ENCODE measurements around the gene ANP32B.

ANP32B gene

DNA sequence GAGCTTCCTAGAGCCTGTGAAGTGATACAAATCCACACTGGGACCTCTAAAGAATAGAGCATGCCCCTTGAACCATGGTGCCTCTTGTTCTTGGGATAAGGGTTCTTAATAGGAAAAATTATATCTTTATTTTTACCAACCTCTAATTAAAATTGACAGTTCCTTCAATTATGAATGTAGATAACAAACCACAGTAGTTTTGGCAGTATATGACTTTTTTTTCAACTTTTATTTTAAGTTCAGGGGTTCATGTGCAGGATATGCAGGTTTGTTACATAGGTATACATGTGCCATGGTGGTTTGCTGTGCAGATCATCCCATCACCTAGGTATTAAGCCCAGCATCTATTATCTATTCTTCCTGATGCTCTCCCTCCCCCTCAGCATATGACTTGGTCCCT lies 46.1 kb upstream of the ANP32B start:
- H3K27ac ChIP-seq (ENCODE audit: low read depth, low read length, poor library complexity, severe bottlenecking), result no peak overlapping the region
- H3K4me1 ChIP-seq (ENCODE audit: insufficient read depth, low read length, severe bottlenecking), result peaks cover 6% of the 10 kb centered on the region
- no peaks in the 10 kb centered on the region for H3K9me3 ChIP-seq (ENCODE audit: low read length)
- no peaks in the 10 kb centered on the region for H4K20me1 ChIP-seq (ENCODE audit: insufficient read depth, low read length)
- H3K4me3 ChIP-seq (ENCODE audit: low read depth, low read length, poor library complexity, severe bottlenecking), result no peak overlapping the region
- TF ChIP-seq, protein P1, sequence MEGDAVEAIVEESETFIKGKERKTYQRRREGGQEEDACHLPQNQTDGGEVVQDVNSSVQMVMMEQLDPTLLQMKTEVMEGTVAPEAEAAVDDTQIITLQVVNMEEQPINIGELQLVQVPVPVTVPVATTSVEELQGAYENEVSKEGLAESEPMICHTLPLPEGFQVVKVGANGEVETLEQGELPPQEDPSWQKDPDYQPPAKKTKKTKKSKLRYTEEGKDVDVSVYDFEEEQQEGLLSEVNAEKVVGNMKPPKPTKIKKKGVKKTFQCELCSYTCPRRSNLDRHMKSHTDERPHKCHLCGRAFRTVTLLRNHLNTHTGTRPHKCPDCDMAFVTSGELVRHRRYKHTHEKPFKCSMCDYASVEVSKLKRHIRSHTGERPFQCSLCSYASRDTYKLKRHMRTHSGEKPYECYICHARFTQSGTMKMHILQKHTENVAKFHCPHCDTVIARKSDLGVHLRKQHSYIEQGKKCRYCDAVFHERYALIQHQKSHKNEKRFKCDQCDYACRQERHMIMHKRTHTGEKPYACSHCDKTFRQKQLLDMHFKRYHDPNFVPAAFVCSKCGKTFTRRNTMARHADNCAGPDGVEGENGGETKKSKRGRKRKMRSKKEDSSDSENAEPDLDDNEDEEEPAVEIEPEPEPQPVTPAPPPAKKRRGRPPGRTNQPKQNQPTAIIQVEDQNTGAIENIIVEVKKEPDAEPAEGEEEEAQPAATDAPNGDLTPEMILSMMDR (IDR thresholded peaks at IDR 0.05; ENCODE audit: low read length), result no peak
- no peak for TF ChIP-seq EZH2 (IDR thresholded peaks at IDR 0.05; ENCODE audit: borderline replicate concordance, low read length)
- H3K79me2 ChIP-seq (ENCODE audit: insufficient read depth, low read length), result no peaks in the 10 kb centered on the region
- no peak overlapping the region for H3K9ac ChIP-seq (ENCODE audit: low read length)
- no peak overlapping the region for H2AFZ ChIP-seq (ENCODE audit: low read length)
- no peaks in the 10 kb centered on the region; the same call in 1 of the 2 replicates for H3K27me3 ChIP-seq (ENCODE audit: insufficient read depth, low read length)
- H3K9me2 ChIP-seq (ENCODE audit: low read depth, low read length), result no peaks in the 10 kb centered on the region
- H3F3A ChIP-seq (ENCODE audit: insufficient read depth, low read length), result no peaks in the 10 kb centered on the region
- H3K4me2 ChIP-seq (ENCODE audit: low read length), result no peak overlapping the region
- H3K36me3 ChIP-seq (ENCODE audit: insufficient read depth, low read length), result no peaks in the 10 kb centered on the region

DNA sequence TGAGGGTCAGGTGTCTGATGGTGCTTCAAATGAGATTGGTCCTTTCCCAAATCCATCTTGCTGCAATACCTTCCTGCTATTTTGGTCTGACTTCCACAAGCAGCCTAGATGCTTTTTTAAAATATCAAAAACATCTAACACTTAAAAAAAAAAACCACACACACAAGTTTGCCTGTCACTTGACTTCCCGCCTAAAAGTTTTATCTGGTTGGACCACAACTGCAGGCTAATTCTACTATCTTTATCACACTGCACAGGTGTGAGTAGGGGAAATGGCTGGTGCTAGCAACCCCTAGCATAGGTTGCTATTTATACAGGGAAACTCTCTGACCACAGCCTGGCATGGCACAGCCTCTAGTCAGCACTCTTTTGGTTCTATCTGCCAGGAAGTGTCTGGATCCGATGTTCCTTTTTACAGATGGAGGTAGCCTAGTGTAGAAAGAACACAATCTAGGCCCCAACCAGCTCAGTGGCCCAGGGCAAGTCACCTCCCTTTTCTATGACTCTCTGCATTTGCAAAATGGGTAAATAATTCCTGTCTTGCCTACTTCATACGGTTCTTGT lies 45.0 kb upstream of the ANP32B start, which contains the start of gene HEMGN:
HEMGN (minus strand) TSS at position 92 of the 564 bp plus-strand sequence; CDS start at position 56, 36 bp downstream.
- H3K36me3 ChIP-seq (ENCODE audit: insufficient read depth, low read length), result no peaks in the 10 kb centered on the region
- H4K20me1 ChIP-seq (ENCODE audit: insufficient read depth, low read length), result no peaks in the 10 kb centered on the region
- TF ChIP-seq, protein P1 (IDR thresholded peaks at IDR 0.05; ENCODE audit: low read length), result no peak
- no peak for TF ChIP-seq EZH2 (IDR thresholded peaks at IDR 0.05; ENCODE audit: borderline replicate concordance, low read length)
- no peak within 1 kb of the TSS for H3K4me3 ChIP-seq (ENCODE audit: low read depth, low read length, poor library complexity, severe bottlenecking)
- H3K9ac ChIP-seq (ENCODE audit: low read length), result no peak within 1 kb of the TSS
- peaks cover 6% of the 10 kb centered on the region for H3K4me1 ChIP-seq (ENCODE audit: insufficient read depth, low read length, severe bottlenecking)
- H3K27ac ChIP-seq (ENCODE audit: low read depth, low read length, poor library complexity, severe bottlenecking), result no peak within 1 kb of the TSS
- no peaks in the 10 kb centered on the region for H3F3A ChIP-seq (ENCODE audit: insufficient read depth, low read length)
- no peaks in the 10 kb centered on the region; the same call in 1 of the 2 replicates for H3K27me3 ChIP-seq (ENCODE audit: insufficient read depth, low read length)
- no peak within 1 kb of the TSS for H2AFZ ChIP-seq (ENCODE audit: low read length)
- H3K9me2 ChIP-seq (ENCODE audit: low read depth, low read length), result no peaks in the 10 kb centered on the region
- H3K4me2 ChIP-seq (ENCODE audit: low read length), result no peak within 1 kb of the TSS
- no peaks in the 10 kb centered on the region for H3K79me2 ChIP-seq (ENCODE audit: insufficient read depth, low read length)
- no peaks in the 10 kb centered on the region for H3K9me3 ChIP-seq (ENCODE audit: low read length)

DNA sequence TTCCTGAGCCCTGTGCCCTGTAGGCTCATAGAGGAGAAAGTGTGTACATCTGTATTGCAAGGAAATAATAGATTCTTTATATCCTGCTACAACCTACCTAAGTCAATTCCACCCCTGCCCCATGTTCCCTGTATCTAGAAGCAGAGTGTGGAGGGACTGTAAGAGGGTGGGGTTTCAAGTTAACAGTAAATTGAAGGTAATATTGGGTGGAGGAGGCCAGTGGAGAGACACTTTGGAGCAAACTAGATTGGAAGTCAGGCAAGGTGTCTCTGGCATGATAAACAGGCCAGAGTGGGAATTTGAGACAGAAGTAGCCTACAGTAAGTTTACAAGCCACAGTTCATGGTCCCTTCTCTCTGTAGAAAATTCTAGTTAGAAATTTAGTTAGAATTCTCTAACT lies 42.9 kb upstream of the ANP32B start:
- H3K36me3 ChIP-seq (ENCODE audit: insufficient read depth, low read length), result no peaks in the 10 kb centered on the region
- no peaks in the 10 kb centered on the region for H4K20me1 ChIP-seq (ENCODE audit: insufficient read depth, low read length)
- no peaks in the 10 kb centered on the region for H3F3A ChIP-seq (ENCODE audit: insufficient read depth, low read length)
- no peaks in the 10 kb centered on the region for H3K79me2 ChIP-seq (ENCODE audit: insufficient read depth, low read length)
- H3K9me3 ChIP-seq (ENCODE audit: low read length), result no peaks in the 10 kb centered on the region
- H3K27me3 ChIP-seq (ENCODE audit: insufficient read depth, low read length), result no peaks in the 10 kb centered on the region; the same call in 1 of the 2 replicates
- H3K9ac ChIP-seq (ENCODE audit: low read length), result no peak overlapping the region
- H3K4me2 ChIP-seq (ENCODE audit: low read length), result no peak overlapping the region
- no peak overlapping the region for H2AFZ ChIP-seq (ENCODE audit: low read length)
- H3K9me2 ChIP-seq (ENCODE audit: low read depth, low read length), result no peaks in the 10 kb centered on the region
- H3K4me3 ChIP-seq (ENCODE audit: low read depth, low read length, poor library complexity, severe bottlenecking), result no peak overlapping the region
- TF ChIP-seq, protein P1 (IDR thresholded peaks at IDR 0.05; ENCODE audit: low read length), result no peak
- TF ChIP-seq EZH2 (IDR thresholded peaks at IDR 0.05; ENCODE audit: borderline replicate concordance, low read length), result no peak
- no peak overlapping the region for H3K27ac ChIP-seq (ENCODE audit: low read depth, low read length, poor library complexity, severe bottlenecking)
- H3K4me1 ChIP-seq (ENCODE audit: insufficient read depth, low read length, severe bottlenecking), result peaks cover 6% of the 10 kb centered on the region

Measured in OCI-LY1 (cell line).